Measurements from ENCODE around the gene DDX18. TPM values are rescaled to one million over a fixed set of nuclear protein-coding genes. Genes with fewer than 3 reads are reported as not detected.

Gene DDX18
- total RNA-seq, 5 donors from 2014 or later (not counting 1 experiment from before 2014, with no cell fraction given), result 78.2 to 134 (median 88.7) TPM

DNA sequence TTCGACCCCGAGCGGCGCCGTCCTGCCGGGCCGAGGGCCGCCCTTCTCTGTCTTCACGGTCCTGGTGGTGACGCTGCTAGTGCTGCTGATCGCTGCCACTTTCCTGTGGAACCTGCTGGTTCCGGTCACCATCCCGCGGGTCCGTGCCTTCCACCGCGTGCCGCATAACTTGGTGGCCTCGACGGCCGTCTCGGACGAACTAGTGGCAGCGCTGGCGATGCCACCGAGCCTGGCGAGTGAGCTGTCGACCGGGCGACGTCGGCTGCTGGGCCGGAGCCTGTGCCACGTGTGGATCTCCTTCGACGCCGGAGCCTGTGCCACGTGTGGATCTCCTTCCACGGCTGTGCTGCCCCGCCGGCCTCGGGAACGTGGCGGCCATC is 45.0 kb downstream of the DDX18 start:
- ChIA-PET POLR2A (no interaction called here), CTCF (no interaction called here)
- no peak for DNase-seq
- Histone ChIP-seq H3K36me3 (ENCODE audit: control insufficient read depth in 2 of 2, extremely low read depth in 1 of 2, insufficient read depth in 1 of 2, low read length in 1 of 2) (no peaks in the 10 kb centered on the region), H3K9me3 (no peaks in the 10 kb centered on the region), H3K27me3 (replicated peaks in 1 of 2; ENCODE audit: control insufficient read depth in 2 of 2, extremely low read depth in 1 of 2, insufficient read depth in 2 of 2, low read length in 1 of 2) (peaks cover 2 to 18% of the 10 kb centered on the region in 2 experiments), H3K27ac (ENCODE audit: low read length) (no peak overlapping the region), H3K4me3 (ENCODE audit: control insufficient read depth in 1 of 2, extremely low read depth in 1 of 2, low read length in 1 of 2) (no peak overlapping the region), H3K4me1 (ENCODE audit: control insufficient read depth in 1 of 2, extremely low read depth in 1 of 2, insufficient read depth in 2 of 2, low read length in 2 of 2) (no peaks in the 10 kb centered on the region)
- H3K36me3 Mint-ChIP-seq, result no peaks in the 10 kb centered on the region
- no peaks in the 10 kb centered on the region for H3K9me3 Mint-ChIP-seq
- 77% methylated on average over 44 of the region's 44 CpGs for WGBS (ENCODE audit: insufficient coverage)
- no peak overlapping the region for H3K27ac Mint-ChIP-seq
- ATAC-seq (replicated peaks in 1 of 4), result no peak
- H3K4me3 Mint-ChIP-seq, result no peak overlapping the region
- no peaks in the 10 kb centered on the region for H3K4me1 Mint-ChIP-seq
- peaks cover 20 to 42% of the 10 kb centered on the region in 2 donors for H3K27me3 Mint-ChIP-seq

GRCh38 chr2:117859924-117860647 is 45.6 kb downstream of the DDX18 start:
- ChIA-PET POLR2A (no interaction called here), CTCF (no interaction called here)
- ATAC-seq (replicated peaks in 1 of 4) (no peak), DNase-seq (no peak)
- H3K9me3 Mint-ChIP-seq, result no peaks in the 10 kb centered on the region
- Histone ChIP-seq H3K27me3 (replicated peaks in 1 of 2; ENCODE audit: control insufficient read depth in 2 of 2, extremely low read depth in 1 of 2, insufficient read depth in 2 of 2, low read length in 1 of 2) (peaks cover 2 to 18% of the 10 kb centered on the region in 2 experiments), H3K4me1 (ENCODE audit: control insufficient read depth in 1 of 2, extremely low read depth in 1 of 2, insufficient read depth in 2 of 2, low read length in 2 of 2) (no peaks in the 10 kb centered on the region), H3K9me3 (no peaks in the 10 kb centered on the region), H3K27ac (ENCODE audit: low read length) (no peak overlapping the region), H3K4me3 (ENCODE audit: control insufficient read depth in 1 of 2, extremely low read depth in 1 of 2, low read length in 1 of 2) (no peak overlapping the region), H3K36me3 (ENCODE audit: control insufficient read depth in 2 of 2, extremely low read depth in 1 of 2, insufficient read depth in 1 of 2, low read length in 1 of 2) (no peaks in the 10 kb centered on the region)
- H3K27ac Mint-ChIP-seq, result no peak overlapping the region
- WGBS (ENCODE audit: insufficient coverage), result 56% methylated on average over 62 of the region's 69 CpGs
- H3K4me1 Mint-ChIP-seq, result no peaks in the 10 kb centered on the region
- no peak overlapping the region for H3K4me3 Mint-ChIP-seq
- H3K36me3 Mint-ChIP-seq, result no peaks in the 10 kb centered on the region
- H3K27me3 Mint-ChIP-seq, result peaks cover 16 to 37% of the 10 kb centered on the region in 2 donors

- H3K4me1 ChIP-seq (ENCODE audit: control insufficient read depth in 1 of 2, extremely low read depth in 1 of 2, insufficient read depth in 2 of 2, low read length in 2 of 2), result no peaks in the 10 kb centered on the region
- CTCF ChIA-PET, result no interaction called here
- no peaks in the 10 kb centered on the region for H3K9me3 ChIP-seq
- Mint-ChIP-seq H3K27me3 (peaks cover 13 to 25% of the 10 kb centered on the region in 2 donors), H3K4me1 (no peaks in the 10 kb centered on the region), H3K4me3 (no peak overlapping the region), H3K36me3 (no peaks in the 10 kb centered on the region), H3K9me3 (peaks cover 0 to 5% (median 0%) of the 10 kb centered on the region in 3 donors), H3K27ac (no peak overlapping the region)
- POLR2A ChIA-PET, result no interaction called here
- no peak overlapping the region for H3K4me3 ChIP-seq (ENCODE audit: control insufficient read depth in 1 of 2, extremely low read depth in 1 of 2, low read length in 1 of 2)
- H3K27me3 ChIP-seq (replicated peaks in 1 of 2; ENCODE audit: control insufficient read depth in 2 of 2, extremely low read depth in 1 of 2, insufficient read depth in 2 of 2, low read length in 1 of 2), result peaks cover 2 to 18% of the 10 kb centered on the region in 2 experiments
- ATAC-seq (replicated peaks in 1 of 4), result no peak
- no peak for DNase-seq
- no peaks in the 10 kb centered on the region for H3K36me3 ChIP-seq (ENCODE audit: control insufficient read depth in 2 of 2, extremely low read depth in 1 of 2, insufficient read depth in 1 of 2, low read length in 1 of 2)
- H3K27ac ChIP-seq (ENCODE audit: low read length), result no peak overlapping the region
Observed at GRCh38 chr2:117862459-117862858, 48.0 kb downstream of the DDX18 start.

GRCh38 chr2:117875786-117876185 is 61.3 kb downstream of the DDX18 start:
- ChIA-PET POLR2A (no interaction called here), CTCF (no interaction called here)
- WGBS (ENCODE audit: insufficient coverage), result no CpG with 5 or more reads among the region's 1 CpG
- DNase-seq (no peak), ATAC-seq (replicated peaks in 1 of 4) (no peak)
- Mint-ChIP-seq H3K27me3 (peaks cover 36 to 39% of the 10 kb centered on the region in 2 donors), H3K4me1 (no peaks in the 10 kb centered on the region), H3K9me3 (peaks cover 5 to 9% (median 9%) of the 10 kb centered on the region in 3 donors), H3K4me3 (no peak overlapping the region), H3K36me3 (no peaks in the 10 kb centered on the region), H3K27ac (no peak overlapping the region)
- Histone ChIP-seq H3K36me3 (ENCODE audit: control insufficient read depth in 2 of 2, extremely low read depth in 1 of 2, insufficient read depth in 1 of 2, low read length in 1 of 2) (no peaks in the 10 kb centered on the region), H3K4me3 (ENCODE audit: control insufficient read depth in 1 of 2, extremely low read depth in 1 of 2, low read length in 1 of 2) (no peak overlapping the region), H3K27me3 (replicated peaks in 1 of 2; ENCODE audit: control insufficient read depth in 2 of 2, extremely low read depth in 1 of 2, insufficient read depth in 2 of 2, low read length in 1 of 2) (peaks cover 0 to 17% of the 10 kb centered on the region in 2 experiments), H3K9me3 (no peaks in the 10 kb centered on the region), H3K4me1 (ENCODE audit: control insufficient read depth in 1 of 2, extremely low read depth in 1 of 2, insufficient read depth in 2 of 2, low read length in 2 of 2) (no peaks in the 10 kb centered on the region), H3K27ac (ENCODE audit: low read length) (no peak overlapping the region)

- CTCF ChIA-PET, result no interaction called here
- Mint-ChIP-seq H3K4me1 (no peaks in the 10 kb centered on the region), H3K27ac (no peak overlapping the region), H3K27me3 (peaks cover 41 to 51% of the 10 kb centered on the region in 2 donors), H3K9me3 (peaks cover 5 to 16% (median 9%) of the 10 kb centered on the region in 3 donors), H3K4me3 (no peak overlapping the region), H3K36me3 (no peaks in the 10 kb centered on the region)
- no peaks in the 10 kb centered on the region for H3K9me3 ChIP-seq
- H3K4me3 ChIP-seq (ENCODE audit: control insufficient read depth in 1 of 2, extremely low read depth in 1 of 2, low read length in 1 of 2), result no peak overlapping the region
- POLR2A ChIA-PET, result no interaction called here
- no peak for ATAC-seq (replicated peaks in 1 of 4)
- WGBS (ENCODE audit: insufficient coverage), result no CpG with 5 or more reads among the region's 2 CpGs
- H3K36me3 ChIP-seq (ENCODE audit: control insufficient read depth in 2 of 2, extremely low read depth in 1 of 2, insufficient read depth in 1 of 2, low read length in 1 of 2), result no peaks in the 10 kb centered on the region
- peaks cover 0 to 20% of the 10 kb centered on the region in 2 experiments for H3K27me3 ChIP-seq (replicated peaks in 1 of 2; ENCODE audit: control insufficient read depth in 2 of 2, extremely low read depth in 1 of 2, insufficient read depth in 2 of 2, low read length in 1 of 2)
- no peak overlapping the region for H3K27ac ChIP-seq (ENCODE audit: low read length)
- H3K4me1 ChIP-seq (ENCODE audit: control insufficient read depth in 1 of 2, extremely low read depth in 1 of 2, insufficient read depth in 2 of 2, low read length in 2 of 2), result no peaks in the 10 kb centered on the region
- no peak for DNase-seq
Observed at GRCh38 chr2:117879003-117879402, 64.5 kb downstream of the DDX18 start.

Other genes starting within 250 kb of the DDX18 start
- 10 to 100 TPM; 47.8 to 55.3 (median 50.5) TPM for gene CCDC93, start 199.4 kb downstream of the DDX18 start, total RNA-seq

All from T-cell (primary cell).